B cell (primary cell): ENCODE measurements around the gene PFKFB3. TPM values are rescaled to one million over a fixed set of nuclear protein-coding genes. Genes with fewer than 3 reads are reported as not detected.

ENCODE experiments used
- ATAC-seq: fragments of 200-7000 bp; cut with Tn5 transposase; one replicate; pipeline ENCODE4 v1.10.0; 2021; ENCODE audit warnings: low read depth, mild to moderate bottlenecking, moderate number of reproducible peaks, moderate library complexity
- CTCF ChIA-PET: fragments of 350-600 bp; sonication (Branson Sonifier 250); formaldehyde crosslinking; loops from one replicate; lab custom pipeline; 2021; ENCODE audit warnings: antibody characterized with exemption, inconsistent platforms; lab: Charles Lee
- POLR2A ChIA-PET: fragments of 350-600 bp; sonication (Branson Sonifier 250); formaldehyde crosslinking; loops from one replicate; lab custom pipeline; 2021; ENCODE audit warnings: antibody characterized with exemption; lab: Charles Lee
- DNase-seq: peaks from one replicate; pipeline ENCODE4 v3.0.0; 2013
- H2AFZ ChIP-seq: 2 replicates; pipeline ENCODE4 v1.6.1; 2012; ENCODE audit warnings: mild to moderate bottlenecking, low read depth, low read length; ENCODE audit not compliant: insufficient read depth, poor library complexity, severe bottlenecking
- H3K27ac ChIP-seq, 2 donors: 1 replicate in 1 of 2; 2 replicates in 1 of 2; pipeline ENCODE4 v1.5.1; 2012 to 2013; ENCODE audit warnings: low read length in 2 of 2, mild to moderate bottlenecking in 2 of 2, moderate library complexity in 1 of 2
- H3K27me3 ChIP-seq, 4 experiments: fragments of 200-600 bp in 1 of 4; sonication (generic) in 1 of 4; replicated peaks in 1 of 4; 1 replicate in 2 of 4; 2 replicates in 2 of 4; pipeline versions ENCODE4 v1.6.1 to v1.7.0; 2013 to 2016; ENCODE audit warnings: low read length in 3 of 4, mild to moderate bottlenecking in 2 of 4, mixed read lengths in 1 of 4, moderate library complexity in 1 of 4; ENCODE audit not compliant: insufficient read depth in 4 of 4, control insufficient read depth in 3 of 4; ENCODE audit errors: control extremely low read depth in 1 of 4
- H3K36me3 ChIP-seq, 2 experiments: replicated peaks in 1 of 2; 1 replicate in 1 of 2; 2 replicates in 1 of 2; pipeline versions ENCODE4 v1.6.1 to v1.7.1; 2013; ENCODE audit warnings: low read length in 1 of 2; ENCODE audit not compliant: insufficient read depth in 2 of 2, control insufficient read depth in 1 of 2; ENCODE audit errors: control extremely low read depth in 1 of 2, extremely low read depth in 1 of 2
- H3K4me1 ChIP-seq, 2 donors: fragments of 200-600 bp in 1 of 2; sonication (generic) in 1 of 2; 1 replicate in 1 of 2; 2 replicates in 1 of 2; pipeline versions ENCODE4 v1.5.1 to v1.6.1; 2013 to 2017; ENCODE audit warnings: low read length in 2 of 2; ENCODE audit not compliant: control insufficient read depth in 2 of 2, insufficient read depth in 2 of 2
- H3K4me2 ChIP-seq: replicated peaks from 2 replicates; pipeline ENCODE3; 2012; ENCODE audit warnings: mild to moderate bottlenecking, low read depth, low read length; ENCODE audit not compliant: poor library complexity, severe bottlenecking
- H3K4me3 ChIP-seq, 5 experiments: fragments of 200-600 bp in 1 of 5; sonication (generic) in 1 of 5; 1 replicate in 3 of 5; 2 replicates in 2 of 5; pipeline versions ENCODE4 v1.5.1 to v1.7.0; 2011 to 2016; ENCODE audit warnings: low read length in 4 of 5, mild to moderate bottlenecking in 4 of 5, low read depth in 2 of 5, control low read depth in 1 of 5, moderate library complexity in 1 of 5; ENCODE audit not compliant: insufficient read depth in 1 of 5; ENCODE audit errors: control extremely low read depth in 1 of 5, extremely low read depth in 1 of 5
- H3K79me2 ChIP-seq: fragments of 200-600 bp; sonication (generic); one replicate; pipeline ENCODE4 v1.6.0; 2016; ENCODE audit warnings: low read length; ENCODE audit not compliant: control insufficient read depth, insufficient read depth
- H3K9ac ChIP-seq: fragments of 200-600 bp; sonication (generic); 2 replicates; pipeline ENCODE4 v1.6.1; 2017; ENCODE audit warnings: mild to moderate bottlenecking, low read length, moderate library complexity
- H3K9me3 ChIP-seq, 3 donors: one replicate each; pipeline versions ENCODE4 v1.6.1 to v1.7.1; 2013; ENCODE audit warnings: low read length in 2 of 3; ENCODE audit not compliant: control insufficient read depth in 2 of 3, insufficient read depth in 1 of 3; ENCODE audit errors: control extremely low read depth in 1 of 3
- H4K20me1 ChIP-seq: 2 replicates; pipeline ENCODE4 v1.6.0; 2012; ENCODE audit warnings: mild to moderate bottlenecking, low read length; ENCODE audit not compliant: insufficient read depth, control insufficient read depth, poor library complexity, severe bottlenecking
- H3K27ac Mint-ChIP-seq: one replicate; pipeline ENCODE4 v1.8.0; 2021; ENCODE audit warnings: mixed read lengths
- H3K27me3 Mint-ChIP-seq: one replicate; pipeline ENCODE4 v1.8.0; 2021; ENCODE audit warnings: mixed read lengths
- H3K4me1 Mint-ChIP-seq: one replicate; pipeline ENCODE4 v1.8.0; 2021; ENCODE audit warnings: mixed read lengths
- H3K4me3 Mint-ChIP-seq: one replicate; pipeline ENCODE4 v1.8.0; 2021; ENCODE audit warnings: mixed read lengths
- H3K9me3 Mint-ChIP-seq: one replicate; pipeline ENCODE4 v1.8.0; 2022; ENCODE audit warnings: mixed read lengths; ENCODE audit not compliant: insufficient read depth
- CTCF ChIP-seq: fragments of 200-600 bp; IDR thresholded peaks from one replicate; pipeline ENCODE4 v1.8.0; 2022; ENCODE audit warnings: antibody characterized with exemption, mild to moderate bottlenecking
- EZH2 ChIP-seq: IDR thresholded peaks from 2 replicates; pipeline ENCODE4 v1.6.1; 2012; ENCODE audit warnings: borderline replicate concordance, low read depth, mild to moderate bottlenecking, moderate library complexity, low read length; ENCODE audit not compliant: insufficient read depth, poor library complexity, severe bottlenecking
- WGBS: methylation state at CpG from one replicate; pipeline ENCODE4 v1.1.5; 2013; ENCODE audit warnings: missing lambda C conversion rate; ENCODE audit not compliant: insufficient coverage; 5-methylcytosine and 5-hydroxymethylcytosine counted together
- intact Hi-C: fragments of 100-400 bp; cut with micrococcal nuclease; formaldehyde crosslinking; loops from one replicate; pipeline ENCODE4 v1.10.0; 2022
- polyA plus RNA-seq: library from polyadenylated mRNA; depleted of rRNA; stranded (reverse); fragments of >200 nt; gene quantifications from 2 replicates; pipeline ENCODE4 v1.2.3, GENCODE V29; 2012
- total RNA-seq, 2 donors: library from RNA; stranded (reverse); fragments of 120-200 nt in 1 of 2; gene quantifications; 1 replicate in 1 of 2; 2 replicates in 1 of 2; pipeline versions ENCODE4 v1.2.3 to v1.2.4, GENCODE V29; 2013 to 2022

PFKFB3 gene
- total and polyA plus RNA-seq, 2 donors (not counting 1 experiment from before 2014, with no cell fraction given), result 13.2 to 239 TPM

GRCh38 chr10:6232225-6232807, 29.6 kb downstream of the PFKFB3 start:
- H3K4me3 ChIP-seq, result no peak overlapping the region
- no peak for DNase-seq
- H3K27ac ChIP-seq, result no peak overlapping the region
- no peak overlapping the region for H2AFZ ChIP-seq
- peaks cover 0 to 45% of the 10 kb centered on the region in 2 experiments for H3K36me3 ChIP-seq
- Mint-ChIP-seq H3K27me3 (no peaks in the 10 kb centered on the region), H3K4me1 (no peaks in the 10 kb centered on the region), H3K27ac (no peak overlapping the region), H3K4me3 (no peak overlapping the region), H3K9me3 (no peaks in the 10 kb centered on the region)
- H3K4me2 ChIP-seq, result no peak overlapping the region
- no peaks in the 10 kb centered on the region for H3K79me2 ChIP-seq
- no peaks in the 10 kb centered on the region for H3K27me3 ChIP-seq
- ATAC-seq, result no peak
- 95% methylated on average over 9 of the region's 15 CpGs for WGBS
- no peaks in the 10 kb centered on the region for H3K9me3 ChIP-seq
- intact Hi-C loops, result no loop called here
- no peaks in the 10 kb centered on the region for H4K20me1 ChIP-seq
- CTCF ChIA-PET, result interaction anchor here (1.1 to 3.6 kb wide), 2 partner anchors 169 to 170 kb away, joined by 4 to 21 read pairs; no protein-coding TSS in a partner anchor
- H3K9ac ChIP-seq, result no peak overlapping the region
- POLR2A ChIA-PET, result no interaction called here
- H3K4me1 ChIP-seq, result no peaks in the 10 kb centered on the region
- TF ChIP-seq EZH2 (no peak), CTCF (no peak)

- Histone ChIP-seq H4K20me1 (no peaks in the 10 kb centered on the region), H3K27me3 (no peaks in the 10 kb centered on the region), H3K9me3 (no peaks in the 10 kb centered on the region), H3K4me1 (no peaks in the 10 kb centered on the region), H3K4me2 (no peak overlapping the region), H3K4me3 (no peak overlapping the region), H3K9ac (no peak overlapping the region), H3K27ac (no peak overlapping the region), H3K79me2 (no peaks in the 10 kb centered on the region), H3K36me3 (peaks cover 0 to 39% of the 10 kb centered on the region in 2 experiments), H2AFZ (no peak overlapping the region)
- no peak for TF ChIP-seq CTCF
- TF ChIP-seq EZH2, result no peak
- ChIA-PET POLR2A (no interaction called here), CTCF (interaction anchor here (3.6 kb wide), 1 partner anchor 168 kb away, joined by 21 read pairs; no protein-coding TSS in a partner anchor)
- intact Hi-C loops, result no loop called here
- H3K27me3 Mint-ChIP-seq, result no peaks in the 10 kb centered on the region
- no peaks in the 10 kb centered on the region for H3K9me3 Mint-ChIP-seq
- WGBS, result 95% methylated on average over 26 of the region's 28 CpGs
- DNase-seq (no peak), ATAC-seq (no peak)
- no peak overlapping the region for H3K27ac Mint-ChIP-seq
- H3K4me3 Mint-ChIP-seq, result no peak overlapping the region
- H3K4me1 Mint-ChIP-seq, result no peaks in the 10 kb centered on the region
Observed at GRCh38 chr10:6232846-6233724, 30.4 kb downstream of the PFKFB3 start.
